HepG2 (cell line): Measurements from ENCODE around the gene TST. TPM values are rescaled to one million over a fixed set of nuclear protein-coding genes. Genes with fewer than 3 reads are reported as not detected.

ENCODE experiments used
- ATAC-seq: fragments of 200-7000 bp; cut with Tn5 transposase; 3 replicates; pipeline ENCODE4 v1.9.1; 2020; ENCODE audit warnings: mild to moderate bottlenecking, moderate library complexity
- BruUV-seq: library from RNA; stranded (reverse); fragments of 400-500 nt; replicated peaks from 2 replicates; lab custom pipeline; 2021; lab: Mats Ljungman, UMichigan
- CTCF ChIA-PET: fragments of 300-600 bp; formaldehyde crosslinking; extraction: SDS; loops from one replicate; lab custom pipeline; 2021; ENCODE audit warnings: low total read pairs, inconsistent platforms, low intra/inter-chr PET ratio; lab: Yijun Ruan, JAX
- POLR2A ChIA-PET: fragments of 350-600 bp; sonication (Branson Sonifier 250); formaldehyde crosslinking; loops from one replicate; lab custom pipeline; 2020; ENCODE audit warnings: antibody characterized with exemption, inconsistent platforms; lab: Yijun Ruan, JAX
- DNase-seq: peaks from one replicate; pipeline ENCODE4 v3.0.0-alpha.2; 2015; ENCODE audit warnings: low spot score
- FAIRE-seq: peaks from 3 replicates; lab custom pipeline; 2011; peaks lifted over from hg19 to GRCh38; lab: Jason Lieb, UNC
- H2AFZ ChIP-seq: one replicate; pipeline ENCODE4 v1.6.1; 2011; ENCODE audit warnings: low read length, inconsistent platforms
- H3K27ac ChIP-seq: fragments of 300-600 bp; 3 replicates; pipeline ENCODE4 v1.8.0; 2011; ENCODE audit warnings: mixed run types, mild to moderate bottlenecking, mixed read lengths, low read length, inconsistent platforms; ENCODE audit not compliant: insufficient read depth; ENCODE audit errors: extremely low read length
- H3K27me3 ChIP-seq, 2 experiments: fragments of 200-600 bp in 1 of 2; 2 replicates in 1 of 2; 3 replicates in 1 of 2; pipeline versions ENCODE4 v1.6.0 to v1.8.0; 2011; ENCODE audit warnings: low read length in 2 of 2, mild to moderate bottlenecking in 2 of 2, moderate library complexity in 2 of 2, inconsistent platforms in 1 of 2; ENCODE audit not compliant: insufficient read depth in 2 of 2, control insufficient read depth in 1 of 2
- H3K36me3 ChIP-seq, 2 experiments: fragments of 200-600 bp in 1 of 2; replicated peaks in 1 of 2; 2 replicates in 1 of 2; 3 replicates in 1 of 2; pipeline versions ENCODE4 v1.5.1 to v1.8.0; 2011; ENCODE audit warnings: low read length in 2 of 2, inconsistent platforms in 1 of 2; ENCODE audit not compliant: insufficient read depth in 2 of 2, control insufficient read depth in 1 of 2
- H3K4me1 ChIP-seq: 2 replicates; pipeline ENCODE4 v1.5.1; 2012; ENCODE audit warnings: low read length, inconsistent platforms; ENCODE audit not compliant: insufficient read depth
- H3K4me2 ChIP-seq: 2 replicates; pipeline ENCODE4 v1.6.0; 2011; ENCODE audit warnings: low read depth, low read length, inconsistent platforms
- H3K4me3 ChIP-seq, 3 experiments: fragments of 200-600 bp in 1 of 3; sonication (generic), shearing (Covaris generic) in 1 of 3; replicated peaks in 1 of 3; 2 replicates each; pipeline ENCODE4 v1.5.1; 2011 to 2016; ENCODE audit warnings: low read length in 3 of 3, inconsistent platforms in 2 of 3, low read depth in 2 of 3, mild to moderate bottlenecking in 2 of 3, control low read depth in 1 of 3, mixed read lengths in 1 of 3; ENCODE audit not compliant: insufficient read depth in 1 of 3
- H3K79me2 ChIP-seq: one replicate; pipeline ENCODE4 v1.6.1; 2011; ENCODE audit warnings: low read length, inconsistent platforms; ENCODE audit not compliant: insufficient read depth
- H3K9ac ChIP-seq: 2 replicates; pipeline ENCODE4 v1.6.0; 2011; ENCODE audit warnings: mild to moderate bottlenecking, low read depth, low read length, inconsistent platforms; ENCODE audit not compliant: insufficient read depth
- H3K9me3 ChIP-seq: 2 replicates; pipeline ENCODE4 v1.5.1; 2012; ENCODE audit warnings: mild to moderate bottlenecking, low read length
- H4K20me1 ChIP-seq: 2 replicates; pipeline ENCODE4 v1.6.0; 2011; ENCODE audit warnings: inconsistent platforms, mild to moderate bottlenecking, low read length, moderate library complexity; ENCODE audit not compliant: insufficient read depth
- FLYWCH1 ChIP-seq: sonication (generic); formaldehyde crosslinking; IDR thresholded peaks from 2 replicates; pipeline ENCODE4 v1.8.1; 2023; ENCODE audit warnings: mild to moderate bottlenecking, missing genetic modification reagents
- HNRNPL ChIP-seq: fragments of 200-400 bp; formaldehyde crosslinking; IDR thresholded peaks from 2 replicates; pipeline ENCODE4 v1.6.1; 2017; ENCODE audit warnings: mild to moderate bottlenecking, low read depth, low read length
- IRX3 ChIP-seq: sonication (generic); formaldehyde crosslinking; IDR thresholded peaks from 2 replicates; pipeline ENCODE4 v1.8.1; 2023; ENCODE audit warnings: mild to moderate bottlenecking, low read depth, missing genetic modification reagents, borderline replicate concordance
- MEF2D ChIP-seq: sonication (generic); formaldehyde crosslinking; IDR thresholded peaks from 2 replicates; pipeline ENCODE4 v1.5.1; 2020; ENCODE audit warnings: mild to moderate bottlenecking, missing genetic modification reagents
- POLR2A ChIP-seq, 2 experiments: IDR thresholded peaks; 2 replicates each; pipeline ENCODE4 v1.6.1; 2011; ENCODE audit warnings: low read depth in 2 of 2, low read length in 2 of 2, mild to moderate bottlenecking in 1 of 2, moderate library complexity in 1 of 2; ENCODE audit not compliant: insufficient read depth in 1 of 2
- SRY ChIP-seq: sonication (generic); formaldehyde crosslinking; IDR thresholded peaks from 2 replicates; pipeline ENCODE4 v1.8.0; 2022; ENCODE audit warnings: mild to moderate bottlenecking, missing genetic modification reagents
- ZBTB38 ChIP-seq: sonication (generic); formaldehyde crosslinking; IDR thresholded peaks from 2 replicates; pipeline ENCODE4 v1.5.1; 2020; ENCODE audit warnings: mild to moderate bottlenecking, missing genetic modification reagents
- ZNF335 ChIP-seq: sonication (generic); formaldehyde crosslinking; IDR thresholded peaks from 2 replicates; pipeline ENCODE4 v1.4.0; 2020; ENCODE audit warnings: missing genetic modification reagents
- ZNF382 ChIP-seq: sonication (generic); formaldehyde crosslinking; IDR thresholded peaks from 2 replicates; pipeline ENCODE4 v1.5.0; 2020; ENCODE audit warnings: missing genetic modification reagents, mild to moderate bottlenecking, borderline replicate concordance
- WGBS: methylation state at CpG from one replicate; pipeline ENCODE4 v1.1.6; 2017; ENCODE audit warnings: low lambda C conversion rate; 5-methylcytosine and 5-hydroxymethylcytosine counted together
- in situ Hi-C: cut with HindIII; loops from 2 replicates; pipeline ENCODE4 v1.10.0; 2017; ENCODE audit warnings: low pct_unique_long_range_greater_than_20kb; ENCODE audit not compliant: extremely low pct_ligation_motif_present
- intact Hi-C: fragments of 100-400 bp; cut with micrococcal nuclease; formaldehyde crosslinking; loops from one replicate; pipeline ENCODE4 v1.10.0; 2022; ENCODE audit not compliant: unreplicated experiment
- polyA plus RNA-seq, 8 experiments: library from polyadenylated mRNA; depleted of rRNA in 3 of 8; stranded (reverse) in 7 of 8; unstranded in 1 of 8; fragments of >200 nt; fragmentation: Illumina TruSeq in 4 of 8; extraction: Trizol in 4 of 8; gene quantifications; 2 replicates each; pipeline versions ENCODE4 v1.2.1 to v1.2.3, GENCODE V29; 2011 to 2016; ENCODE audit warnings: low read depth in 4 of 8, missing spikeins in 1 of 8, mixed read lengths in 1 of 8; ENCODE audit not compliant: insufficient read depth in 1 of 8
- total RNA-seq, 5 experiments: library from RNA; depleted of rRNA; stranded (reverse); fragments of >200 nt; fragmentation: Illumina TruSeq; extraction: Trizol; gene quantifications; 2 replicates each; pipeline ENCODE4 v1.2.3, GENCODE V29; 2016; ENCODE audit warnings: low read depth in 1 of 5
- TF ChIP-seq, protein P1 (sequence below): sonication (generic); formaldehyde crosslinking; IDR thresholded peaks from 2 replicates; pipeline ENCODE4 v1.8.1; 2023; ENCODE audit warnings: mild to moderate bottlenecking, missing genetic modification reagents

The TST gene
- total and polyA plus RNA-seq, 2 of the 13 experiments (the other 11 are each of a cell fraction or from before 2014, with no cell fraction given), result 44.6 to 63.6 TPM

DNA sequence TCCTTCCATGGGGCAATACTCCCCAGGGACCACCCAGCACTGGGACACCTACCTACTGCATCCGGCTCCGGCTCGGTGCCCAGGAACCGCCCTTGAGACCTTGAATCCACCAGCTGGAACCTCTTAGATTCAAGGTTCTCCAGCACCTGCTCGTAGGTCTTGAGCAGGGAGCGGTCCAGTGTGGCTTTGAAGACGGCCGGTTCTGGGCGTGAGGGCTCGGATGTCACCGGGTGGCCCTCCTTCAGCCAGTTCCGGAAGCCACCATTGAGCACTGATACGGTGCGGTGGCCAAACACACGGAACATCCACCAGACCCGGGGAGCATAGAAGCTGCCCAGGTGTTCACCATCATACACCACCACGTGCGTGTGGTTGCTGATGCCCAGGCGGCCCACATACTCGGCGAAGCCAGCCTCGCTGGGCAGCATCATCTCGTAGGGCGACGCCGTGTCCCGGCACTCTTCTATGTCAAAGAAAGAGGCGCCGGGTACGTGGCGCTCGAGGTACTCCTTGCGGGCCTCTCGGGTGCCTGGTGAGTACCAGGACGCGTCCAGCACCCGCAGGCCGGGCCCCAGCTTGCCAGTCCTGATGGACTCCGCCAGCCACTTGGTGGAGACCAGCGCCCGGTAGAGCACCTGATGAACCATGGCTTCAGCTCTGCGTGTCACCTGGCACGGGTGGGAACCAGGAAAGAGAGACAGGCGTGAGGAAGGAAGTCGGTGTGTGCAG is 997 bp downstream of the TST start (continued):
- TF ChIP-seq, protein P1, sequence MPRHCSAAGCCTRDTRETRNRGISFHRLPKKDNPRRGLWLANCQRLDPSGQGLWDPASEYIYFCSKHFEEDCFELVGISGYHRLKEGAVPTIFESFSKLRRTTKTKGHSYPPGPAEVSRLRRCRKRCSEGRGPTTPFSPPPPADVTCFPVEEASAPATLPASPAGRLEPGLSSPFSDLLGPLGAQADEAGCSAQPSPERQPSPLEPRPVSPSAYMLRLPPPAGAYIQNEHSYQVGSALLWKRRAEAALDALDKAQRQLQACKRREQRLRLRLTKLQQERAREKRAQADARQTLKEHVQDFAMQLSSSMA (CRISPR knock-in tag), result 0 out of 2 replicates have a peak, but pooled peaks have one; percentile 18

DNA sequence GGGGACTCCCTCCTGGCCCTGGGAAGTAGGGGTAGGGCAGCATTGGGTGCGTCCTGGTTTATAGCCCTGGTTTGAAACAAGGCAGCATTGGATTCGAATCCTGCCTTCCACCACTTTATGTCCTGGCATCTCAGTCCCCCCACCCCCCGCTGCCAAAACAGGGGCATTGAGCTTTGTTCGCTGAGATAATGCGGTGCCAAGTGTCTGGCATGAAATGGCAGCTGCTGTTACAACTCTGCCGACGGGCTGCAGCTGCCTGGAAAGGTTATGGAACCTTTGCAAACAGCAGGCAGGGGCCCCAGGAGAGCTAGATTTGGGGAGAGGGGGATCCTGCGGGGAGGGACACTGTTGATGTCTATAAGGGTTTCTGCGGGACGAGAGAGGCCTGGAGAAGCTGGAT is 1.9 kb downstream of the TST start:
- intact Hi-C loops, result no loop called here
- Histone ChIP-seq H3K79me2 (peaks cover 53% of the 10 kb centered on the region), H3K4me2 (peak overlapping the region; percentile 91), H4K20me1 (peaks cover 29% of the 10 kb centered on the region), H3K4me3 (peak overlapping the region; percentile 86 to 94 (median 92)), H3K27ac (no peak overlapping the region), H3K27me3 (no peaks in the 10 kb centered on the region; a peak in 1 of 5 replicates), H3K36me3 (peaks cover 5 to 17% of the 10 kb centered on the region in 2 experiments), H2AFZ (no peak overlapping the region), H3K9ac (peak overlapping the region; percentile 95), H3K4me1 (peaks cover 66% of the 10 kb centered on the region), H3K9me3 (no peaks in the 10 kb centered on the region)
- WGBS, result 81% methylated on average over 9 of the region's 10 CpGs
- in situ Hi-C loops, result no loop called here
- ChIA-PET CTCF (no interaction called here), POLR2A (interaction anchor here (3.7 to 11.6 kb wide), 3 partner anchors 14 to 33 kb away, joined by 18 to 383 read pairs (median 141); partner anchors contain the start of gene KCTD17)
- BruUV-seq, result no TSS peak
- FAIRE-seq, result no peak
- TF ChIP-seq ZNF335 (no peak), IRX3 (CRISPR knock-in tag) (no peak), POLR2A (IDR thresholded peaks at IDR 0.05; ENCODE audit: insufficient read depth in 1 of 2, low read depth in 2 of 2, low read length in 2 of 2) (0 out of 4 replicates have a peak, but pooled peaks of 1 of the 2 experiments have one; percentile 9), FLYWCH1 (CRISPR knock-in tag) (peak; percentile 66; the same call in 1 of the 2 replicates), MEF2D (CRISPR knock-in tag) (no peak), SRY (0 out of 2 replicates have a peak, but pooled peaks have one; percentile 18), HNRNPL (0 out of 2 replicates have a peak, but pooled peaks have one; percentile 54), ZNF382 (CRISPR knock-in tag) (no peak), ZBTB38 (CRISPR knock-in tag) (0 out of 2 replicates have a peak, but pooled peaks have one; percentile 6)
- DNase-seq, result no peak
- ATAC-seq, result no peak
